HS-5 (cell line): ENCODE measurements around the gene PTPN14.

Source experiments
- DNase-seq: peaks from one replicate; pipeline ENCODE4 v3.0.0-alpha.2; 2012; ENCODE audit warnings: low read depth

PTPN14 gene

DNA sequence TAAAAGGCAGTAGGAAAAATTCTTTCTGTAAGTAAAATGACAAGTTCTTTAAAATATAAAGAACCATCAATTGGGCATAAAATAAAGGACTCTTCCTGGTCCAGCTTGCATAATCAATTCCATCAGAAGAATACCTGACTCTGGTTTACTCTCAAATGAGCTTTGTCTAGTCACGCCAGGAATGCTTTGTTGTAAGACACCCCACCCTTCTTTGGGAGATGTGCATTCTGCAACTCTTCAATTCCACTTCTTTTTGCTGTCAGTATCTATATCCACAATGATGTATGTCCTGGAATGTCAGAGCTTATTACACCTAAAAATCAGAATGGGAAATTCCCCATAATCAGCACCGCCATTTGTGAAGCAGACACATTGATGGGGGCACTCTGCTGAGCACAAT lies 76.1 kb downstream of the PTPN14 start:
- DNase-seq = no peak

DNA sequence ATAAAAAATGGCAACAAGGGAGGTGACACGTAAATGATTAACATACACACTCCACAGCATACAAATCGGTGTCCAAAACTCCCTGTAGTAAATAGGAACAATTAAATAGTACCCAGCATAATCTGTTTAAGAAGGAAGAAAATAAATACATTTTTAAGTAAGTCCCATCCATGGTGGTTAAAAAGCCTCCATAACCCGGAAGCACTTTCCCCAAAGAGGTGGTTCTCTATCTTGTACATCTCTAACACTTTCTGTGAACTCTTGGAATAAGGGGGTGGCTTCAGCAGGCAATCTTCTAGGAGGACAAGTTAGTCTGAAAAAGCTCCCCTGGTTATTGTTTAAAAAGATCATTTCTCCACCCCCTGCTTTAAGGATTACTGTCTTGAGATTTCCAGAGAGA lies 76.9 kb downstream of the PTPN14 start:
- no peak for DNase-seq

DNA sequence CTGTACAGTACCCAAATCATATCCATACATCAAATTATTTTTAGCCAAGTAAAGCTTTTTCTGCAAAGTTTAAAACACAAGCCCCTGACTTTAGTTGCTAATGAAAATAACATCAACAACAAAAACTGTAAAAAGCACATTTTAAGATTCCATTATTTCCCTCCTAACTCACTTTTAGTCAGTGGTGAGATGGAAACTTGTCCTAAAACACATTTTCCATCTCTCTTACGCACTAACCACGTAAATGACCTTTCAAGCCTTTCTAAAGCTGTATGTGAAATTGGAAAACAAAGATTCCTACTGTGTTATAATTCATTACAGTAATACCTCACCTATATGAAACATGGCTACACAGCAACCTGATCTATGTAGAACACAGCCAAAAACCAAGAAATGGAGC lies 77.5 kb downstream of the PTPN14 start:
- DNase-seq = no peak

DNA sequence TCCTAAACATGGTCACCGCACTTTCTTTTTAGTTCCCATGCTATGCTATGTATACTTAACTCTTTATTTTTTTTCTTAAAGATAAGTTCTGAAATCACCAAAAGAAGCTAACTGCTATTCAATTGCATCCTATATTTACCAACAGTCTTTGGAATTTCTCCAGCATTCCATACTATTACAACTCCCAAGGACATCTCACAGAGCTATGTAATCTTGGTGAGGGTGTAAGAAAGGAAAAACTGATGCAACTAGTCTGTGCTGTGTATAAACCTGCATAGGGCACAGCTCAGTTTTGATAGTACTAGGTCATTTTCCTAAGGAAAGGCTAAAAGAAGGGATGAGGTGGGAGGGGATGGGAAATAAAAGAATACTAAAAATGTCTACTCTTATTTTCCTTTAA lies 78.0 kb downstream of the PTPN14 start:
- peak; percentile 54 for DNase-seq

DNA sequence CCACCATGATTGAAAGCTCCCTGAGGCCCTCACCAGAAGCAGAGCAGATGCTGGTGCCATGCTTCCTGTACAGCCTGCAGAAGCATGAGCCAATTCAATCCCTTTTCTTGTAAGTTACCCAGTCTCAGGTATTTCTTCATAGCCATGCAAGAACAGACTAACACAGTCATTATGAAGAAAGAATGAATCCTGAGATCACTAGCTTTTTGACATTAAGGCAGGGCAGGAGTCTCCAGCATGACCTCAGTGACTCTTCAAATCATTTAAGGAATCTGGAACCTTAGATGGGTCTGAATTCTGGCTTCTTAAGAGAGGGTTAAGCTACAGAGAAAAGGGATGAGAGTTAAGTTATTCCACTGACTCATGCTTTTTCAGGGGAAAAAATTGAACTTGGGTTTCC lies 79.0 kb downstream of the PTPN14 start:
- no peak for DNase-seq

DNA sequence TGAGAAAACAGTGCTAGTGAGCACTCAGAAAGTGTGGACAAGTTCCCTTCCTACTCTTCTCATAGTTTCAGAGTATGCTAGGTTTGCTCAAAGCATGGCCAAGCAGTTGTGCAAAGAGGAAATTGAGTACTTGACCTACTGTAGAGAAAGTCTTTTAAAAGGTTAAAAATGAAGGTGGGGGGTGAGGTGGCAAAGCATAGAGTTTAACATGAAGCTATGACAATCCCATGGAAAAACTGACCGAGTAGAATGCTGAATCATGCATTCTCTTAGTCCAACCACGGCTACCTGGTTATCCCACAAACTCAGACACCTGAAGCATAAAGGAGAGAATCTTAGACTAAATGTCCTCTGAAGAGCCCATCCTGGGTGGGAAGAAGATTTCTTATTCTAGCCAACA lies 79.9 kb downstream of the PTPN14 start:
- DNase-seq = no peak

DNA sequence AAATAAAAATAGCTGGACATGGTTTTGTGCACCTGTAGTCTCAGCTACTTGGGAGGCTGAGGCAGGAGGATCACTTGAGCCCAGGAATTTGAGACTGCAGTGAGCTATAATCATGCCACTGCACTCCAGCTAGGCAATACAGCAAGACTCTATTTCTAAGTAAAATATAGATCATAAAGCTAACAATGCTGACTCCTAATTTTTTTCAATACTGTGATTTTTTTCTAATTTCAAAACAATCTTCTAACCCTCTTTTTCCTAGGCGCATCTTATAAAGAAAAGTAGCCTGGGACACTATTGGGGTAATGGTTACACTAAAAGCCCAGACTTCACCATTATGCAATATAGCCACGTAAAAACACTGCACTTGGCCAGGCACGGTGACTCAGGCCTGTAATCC lies 81.3 kb downstream of the PTPN14 start:
- no peak for DNase-seq

DNA sequence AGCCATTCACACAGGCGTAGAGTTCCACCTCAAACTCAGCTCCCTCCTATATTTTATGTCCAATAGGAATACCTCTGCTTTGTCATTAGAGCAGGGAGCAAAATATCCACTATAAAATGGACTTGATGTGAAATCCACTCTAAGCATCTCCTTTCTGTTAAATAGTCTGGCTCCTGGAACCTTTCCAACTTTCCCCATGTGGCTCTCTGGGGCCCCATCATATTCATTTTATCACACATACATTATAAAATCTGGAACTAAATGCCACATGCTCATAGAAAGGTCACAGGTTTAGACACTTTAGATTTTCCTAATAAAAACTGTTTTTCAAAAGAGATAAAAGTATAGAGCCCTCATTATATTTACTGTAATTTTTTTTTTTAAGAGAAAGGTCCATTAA lies 82.1 kb downstream of the PTPN14 start:
- no peak for DNase-seq

DNA sequence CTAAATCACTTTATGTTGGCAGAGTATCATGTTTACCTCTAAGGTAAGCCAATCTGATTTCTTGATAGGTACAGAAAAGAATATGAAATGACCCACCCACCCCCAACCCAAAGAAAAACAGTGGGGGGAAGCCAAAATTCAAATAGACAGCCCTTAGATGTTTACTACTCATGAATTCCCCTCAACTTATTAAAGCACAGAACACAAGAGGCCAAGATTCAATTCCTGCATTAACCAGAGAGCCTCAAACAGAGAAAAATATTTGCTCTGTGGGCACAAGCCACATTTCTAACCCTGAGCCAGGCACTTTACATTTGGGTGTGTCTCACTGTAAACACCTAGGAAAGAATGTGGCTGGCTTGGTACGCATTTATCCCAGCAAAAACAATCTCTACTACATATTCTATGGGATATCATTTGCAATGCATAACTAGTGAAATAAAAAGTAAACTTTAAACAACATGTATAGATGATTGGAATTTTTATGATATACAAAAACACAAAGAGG lies 84.3 kb downstream of the PTPN14 start:
- DNase-seq = no peak

DNA sequence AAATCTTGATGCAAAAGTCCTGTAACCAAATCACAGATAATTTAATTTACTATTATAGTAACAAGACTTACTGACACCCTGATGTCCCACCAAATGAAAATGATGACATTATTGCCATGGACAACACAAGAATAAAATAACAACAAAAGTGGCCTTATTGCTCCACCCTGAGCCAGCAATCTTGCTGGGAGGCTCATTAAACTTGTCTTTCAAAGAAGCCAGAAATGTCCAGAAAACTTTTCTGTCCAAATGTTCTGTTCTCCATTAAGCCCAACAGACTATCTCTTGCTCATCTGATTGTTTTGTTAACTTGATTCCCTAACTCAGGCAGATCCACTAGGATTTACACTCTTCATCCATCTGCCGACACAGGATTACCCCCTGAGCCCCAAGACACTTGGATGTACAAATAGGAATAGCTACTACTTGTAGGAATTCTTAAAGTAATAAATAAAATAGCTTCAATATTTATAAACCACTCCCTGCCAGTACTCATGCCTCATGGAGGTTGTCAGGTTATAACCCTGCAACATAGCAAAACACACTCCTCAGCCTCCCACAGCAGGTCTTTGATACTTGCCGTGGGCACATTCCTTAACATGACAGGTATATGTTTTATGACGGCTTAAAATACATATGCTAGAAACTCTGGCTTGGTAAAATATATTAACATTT lies 84.9 kb downstream of the PTPN14 start:
- no peak for DNase-seq

DNA sequence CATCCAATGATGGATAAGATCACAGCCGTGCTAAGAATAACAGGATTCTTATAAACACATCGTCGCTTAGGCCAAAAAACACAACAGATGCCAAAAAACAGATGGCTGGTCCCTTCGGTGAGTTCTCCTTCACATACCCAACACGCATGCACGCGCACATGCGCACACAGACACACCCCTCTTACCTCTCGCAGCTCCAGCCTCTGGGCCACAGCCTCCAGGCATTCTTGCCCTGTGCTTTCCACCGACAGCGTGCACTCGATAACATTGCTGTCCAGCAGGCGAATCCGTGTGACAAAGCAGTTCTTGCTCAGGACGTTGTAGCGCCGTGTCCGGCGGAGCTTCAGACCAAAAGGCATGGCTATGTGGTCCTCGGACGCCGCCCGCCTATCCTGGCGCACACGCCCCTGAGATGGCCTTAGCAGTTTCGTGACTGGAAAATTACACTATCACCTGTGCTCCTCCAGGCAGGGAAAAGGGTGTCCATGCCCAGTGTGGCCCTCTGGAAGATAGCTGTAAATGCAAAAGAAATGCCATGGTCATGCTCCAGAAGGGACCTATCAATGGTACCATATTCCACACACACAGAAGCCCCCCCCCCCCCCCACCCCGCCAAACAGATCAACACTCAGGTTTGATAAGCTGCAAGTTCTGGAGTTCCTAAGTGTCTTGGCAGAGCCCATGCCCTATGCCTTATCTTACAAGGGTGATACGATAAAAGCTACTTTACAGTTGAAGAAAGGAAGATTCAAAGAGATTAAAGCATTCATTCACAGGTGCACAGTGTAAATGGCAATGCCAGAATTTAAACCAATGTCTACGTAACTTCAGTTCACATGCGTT lies 86.7 kb downstream of the PTPN14 start:
- DNase-seq = no peak

DNA sequence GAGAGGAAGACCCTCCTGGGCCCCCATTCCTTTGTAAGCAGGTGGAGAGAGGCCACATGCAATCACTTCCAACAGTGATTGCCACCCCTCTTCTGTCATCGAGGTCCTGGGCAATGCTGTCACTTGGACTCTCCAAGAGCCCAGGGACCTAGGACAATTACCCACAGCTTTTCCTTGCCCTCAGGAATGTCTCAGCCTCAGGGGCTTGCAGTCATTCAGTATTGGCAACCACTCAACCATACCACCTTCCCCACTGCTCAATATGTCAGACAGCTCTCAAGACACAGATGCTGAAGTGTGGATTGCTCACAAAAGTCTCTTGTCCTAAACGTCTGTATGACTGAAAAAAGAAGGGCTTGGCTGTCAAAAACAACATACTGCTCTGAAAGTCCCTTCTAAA lies 87.8 kb downstream of the PTPN14 start:
- no peak for DNase-seq

DNA sequence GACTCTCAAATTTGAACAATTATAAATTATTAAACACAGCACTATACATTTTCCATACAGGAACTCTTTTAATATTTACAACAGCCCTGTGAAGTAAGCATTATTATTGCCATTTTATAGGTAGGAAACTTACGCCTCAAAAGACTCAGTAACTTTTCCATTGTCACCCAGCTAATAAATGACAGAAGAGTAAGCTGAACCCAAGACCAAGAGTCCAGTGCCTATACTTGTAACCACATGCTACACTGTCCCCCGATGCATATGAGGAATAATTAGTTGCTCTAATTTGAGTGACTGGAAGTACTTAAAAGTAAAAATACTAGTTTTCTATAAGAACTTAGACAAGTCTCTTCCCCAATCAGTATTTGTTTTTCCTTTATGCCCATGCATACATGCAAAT lies 88.5 kb downstream of the PTPN14 start:
- DNase-seq = no peak

DNA sequence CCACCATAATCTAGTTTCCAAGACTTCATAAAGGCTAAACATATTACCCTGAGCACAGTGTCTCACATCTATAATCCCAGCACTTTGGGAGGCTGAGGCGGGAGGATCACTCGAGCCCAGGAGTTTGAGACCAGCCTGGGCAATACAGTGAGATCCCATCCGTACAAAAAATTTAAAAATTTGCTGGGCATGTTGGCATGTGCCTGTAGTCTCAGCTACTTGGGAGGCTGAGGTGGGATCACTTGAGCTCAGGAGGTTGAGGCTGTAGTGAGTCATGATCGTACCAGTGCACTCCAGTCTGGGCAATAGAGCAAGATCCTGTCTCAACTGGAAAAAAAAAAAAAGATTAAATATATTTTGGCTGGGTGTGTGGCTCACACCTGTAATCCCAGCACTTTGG lies 90.1 kb downstream of the PTPN14 start:
- DNase-seq = no peak

DNA sequence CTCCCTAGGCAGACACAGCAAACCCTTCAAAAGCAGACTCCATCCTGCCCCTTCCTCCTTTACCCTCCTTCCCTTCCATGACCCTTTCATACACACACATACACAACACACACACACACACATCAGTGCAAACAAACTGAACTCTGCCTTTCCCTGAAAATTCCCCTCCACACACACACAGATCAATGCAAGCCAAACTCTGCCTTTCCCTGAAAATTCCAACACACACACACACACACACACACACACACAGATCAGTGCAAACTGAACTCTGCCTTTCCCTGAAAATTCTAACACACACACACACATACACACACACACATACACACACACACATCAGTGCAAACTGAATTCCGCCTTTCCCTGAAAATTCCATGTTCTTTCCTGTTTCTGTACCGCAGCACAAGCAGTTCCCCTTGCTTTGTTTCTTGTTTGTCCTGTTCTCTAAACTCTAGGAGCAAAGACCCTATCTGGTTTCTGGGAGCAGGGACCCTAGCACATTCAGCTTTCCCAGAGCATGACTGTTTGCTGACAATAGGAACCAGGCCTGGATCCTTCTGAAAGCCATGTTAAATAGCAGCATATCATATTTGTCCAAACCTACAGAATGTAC lies 91.0 kb downstream of the PTPN14 start:
- no peak for DNase-seq

DNA sequence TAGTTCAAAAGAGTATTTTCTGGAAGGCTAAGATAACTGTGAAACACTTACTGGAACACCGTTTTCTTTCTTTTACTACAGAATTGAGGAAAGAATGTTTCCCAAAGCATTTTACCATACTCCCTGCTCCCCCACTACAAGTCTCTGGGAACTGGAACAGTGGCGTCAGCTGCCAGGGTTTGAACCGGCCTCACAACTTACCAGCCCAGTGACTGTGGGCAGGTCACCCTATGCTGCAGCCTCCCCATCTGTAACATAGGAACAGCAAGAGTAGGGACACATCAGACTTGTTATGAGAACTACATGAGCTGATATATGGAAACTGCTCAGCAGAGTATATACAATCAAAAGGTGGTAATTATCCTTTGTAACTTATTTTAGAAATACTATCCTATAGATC lies 91.5 kb downstream of the PTPN14 start:
- DNase-seq = no peak

DNA sequence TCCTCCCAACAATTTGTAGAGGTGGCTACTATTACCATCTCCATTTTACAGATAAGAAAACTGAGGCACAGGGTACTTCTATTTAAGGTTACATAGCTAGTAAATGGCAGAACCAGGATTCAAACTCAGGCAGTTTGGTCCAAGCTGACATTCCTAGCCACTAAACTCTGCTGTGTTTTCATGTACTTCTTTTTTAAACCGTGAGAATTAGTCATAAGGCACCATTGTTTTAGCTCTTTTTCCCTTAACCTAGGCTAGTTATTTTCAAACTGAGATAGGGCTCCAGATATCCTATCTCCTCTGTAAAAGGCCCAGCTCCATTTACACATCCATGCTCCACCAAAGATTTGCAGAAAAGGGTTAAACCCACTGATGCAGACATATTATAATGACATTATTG lies 92.9 kb downstream of the PTPN14 start:
- DNase-seq = no peak

DNA sequence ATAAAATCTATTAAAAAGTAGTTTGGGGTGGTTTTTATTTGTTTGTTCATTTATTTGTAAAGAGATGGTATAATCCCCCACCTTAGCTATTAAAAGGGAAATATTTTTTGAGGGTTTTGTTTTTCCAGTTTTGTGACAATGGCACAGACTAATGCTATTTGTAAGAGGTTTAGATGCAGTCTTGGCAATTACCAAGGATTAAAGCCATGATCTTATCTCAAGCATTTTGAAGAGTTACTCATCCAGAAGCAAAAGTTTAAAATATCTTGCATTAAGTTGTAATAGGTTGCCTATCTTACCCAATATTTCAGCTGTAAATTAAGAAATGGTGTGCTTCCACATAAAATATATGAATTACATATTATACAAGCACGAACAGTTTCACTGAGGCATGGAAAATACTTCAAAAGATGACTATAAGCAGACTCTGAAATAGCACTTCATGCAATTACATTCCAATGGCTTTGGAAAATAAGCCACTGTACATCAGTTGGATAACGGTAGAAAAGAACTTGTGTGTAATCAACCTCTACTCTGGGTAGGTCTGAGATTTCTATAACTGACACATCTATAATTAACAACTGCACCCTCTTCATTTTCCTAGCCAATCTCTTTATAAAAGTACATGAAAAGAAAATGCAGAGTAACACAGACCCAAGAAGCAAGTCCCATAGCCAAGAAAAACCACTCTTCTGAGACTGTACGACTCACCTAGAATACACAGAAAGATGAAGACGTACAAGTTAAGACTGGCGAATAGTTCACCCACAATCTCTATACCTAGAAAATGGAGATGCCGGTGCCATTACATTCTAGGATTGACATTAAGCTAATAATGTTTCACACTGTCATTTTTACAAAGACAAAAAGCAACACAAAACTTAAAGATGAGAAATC lies 95.2 kb downstream of the PTPN14 start:
- DNase-seq = no peak

DNA sequence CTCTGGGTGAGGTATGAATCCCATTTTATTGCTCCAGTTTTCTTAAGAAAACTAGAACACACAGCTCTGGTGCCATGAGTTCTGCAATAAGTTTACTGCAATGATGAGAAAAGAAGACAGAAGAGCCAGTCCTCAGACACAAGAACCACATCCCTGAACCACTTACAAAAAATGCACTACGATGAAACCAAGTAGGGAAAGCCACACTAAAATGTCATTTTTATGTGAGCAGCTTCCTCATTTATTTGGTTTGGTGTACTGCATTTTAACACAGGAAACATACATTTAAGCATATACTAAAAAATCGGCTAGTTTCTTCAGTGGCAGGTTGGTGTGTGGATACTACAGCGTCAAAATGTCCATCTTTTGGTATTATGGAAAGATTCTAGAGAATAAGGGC lies 95.9 kb downstream of the PTPN14 start:
- no peak for DNase-seq

DNA sequence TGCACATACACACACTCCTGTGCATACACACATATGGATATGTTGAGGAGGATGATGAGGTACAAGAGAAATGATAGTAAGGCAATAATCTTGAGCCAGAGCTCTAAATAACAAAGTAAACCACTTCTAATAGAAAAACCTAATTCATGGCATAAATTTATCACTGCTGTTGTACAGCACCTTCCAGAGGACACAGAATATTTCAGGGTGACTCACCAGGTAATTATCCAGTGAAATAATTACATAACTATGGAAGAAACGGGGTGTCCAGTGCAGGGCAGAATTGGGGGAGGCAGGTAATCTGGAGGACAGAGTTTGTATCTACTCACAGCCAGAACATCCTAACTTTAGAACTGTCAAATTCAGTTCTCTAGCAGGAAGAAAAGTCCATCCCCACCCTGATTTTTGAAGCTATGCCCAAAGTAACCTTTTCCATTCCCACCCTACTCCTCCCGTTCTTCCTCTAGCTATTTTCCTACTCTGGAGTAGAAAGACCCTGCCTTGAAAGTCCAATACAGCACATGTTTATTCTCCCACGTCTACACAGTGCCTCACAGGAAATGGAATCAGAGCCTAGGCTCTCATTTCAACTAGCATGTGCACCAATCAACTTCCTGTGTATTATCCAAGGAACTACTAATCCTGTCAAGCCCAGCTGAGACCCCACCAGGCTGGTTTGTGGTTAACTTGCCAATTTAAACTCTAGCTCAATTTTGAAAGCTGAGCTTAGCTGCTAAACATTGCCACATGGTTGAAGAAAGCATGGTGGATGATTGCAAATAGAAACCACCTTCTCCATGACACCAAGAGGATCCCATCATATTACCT lies 96.6 kb downstream of the PTPN14 start:
- peak; percentile 70 for DNase-seq

DNA sequence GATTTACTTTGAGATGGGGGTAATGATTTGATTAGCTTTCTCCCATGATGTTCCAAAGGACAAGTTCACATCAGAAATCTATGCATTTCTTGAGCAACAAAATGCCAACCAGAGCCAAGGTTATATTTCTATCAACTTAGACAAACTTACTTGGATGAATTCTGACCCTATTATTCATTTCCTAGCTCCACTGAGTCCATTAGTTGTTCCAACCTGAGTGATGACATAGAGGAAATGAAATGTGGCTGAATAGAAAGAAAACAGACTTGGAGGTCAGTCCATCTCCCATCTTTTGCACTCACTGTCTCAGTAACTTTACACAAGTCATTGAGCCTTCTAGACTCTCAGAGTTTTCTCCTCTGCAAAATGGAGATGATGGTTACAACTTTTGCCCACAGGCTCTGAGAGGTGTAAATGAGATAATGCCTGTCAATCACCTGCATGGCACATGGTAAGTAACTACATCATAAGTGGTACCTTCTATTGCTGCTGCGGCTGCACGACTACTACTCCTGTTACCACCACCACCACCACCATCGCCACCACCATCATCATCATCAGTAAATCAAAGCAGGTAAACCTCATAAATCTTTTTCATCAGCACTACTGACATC lies 98.2 kb downstream of the PTPN14 start:
- peak; percentile 53 for DNase-seq
